ENCODE results near the gene LRRC37B. TPM values are rescaled to one million over a fixed set of nuclear protein-coding genes. Genes with fewer than 3 reads are reported as not detected.
"Not testable (repeated sequence)": the region's sequence is repeated elsewhere in the genome, so short reads cannot be mapped to it uniquely, and the experiment has no call there.

The LRRC37B gene
- total RNA-seq, 3 donors from 2014 or later (not counting 1 experiment from before 2014, with no cell fraction given), result 46.6 to 64.8 (median 57.1) TPM

DNA sequence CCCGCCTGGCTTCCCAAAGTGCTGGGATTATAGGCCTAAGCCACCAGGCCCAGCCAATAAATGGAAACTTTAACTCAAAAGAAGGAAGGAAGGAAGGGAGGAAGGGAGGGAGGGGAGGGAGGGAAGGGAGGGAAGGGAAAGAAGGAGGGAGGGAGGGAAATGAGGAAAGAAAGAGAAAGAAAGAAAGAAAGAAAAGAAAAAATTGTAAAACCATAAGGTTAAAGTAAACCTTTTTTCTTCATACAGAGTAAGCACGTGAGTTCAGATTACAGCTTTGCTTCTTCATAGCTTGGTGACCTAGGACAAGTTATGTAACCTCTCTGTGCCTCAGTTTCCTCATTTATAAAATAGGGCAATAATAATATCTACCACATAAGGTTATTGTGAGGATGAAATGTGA lies 26.0 kb downstream of the LRRC37B start:
- H3K36me3 ChIP-seq (ENCODE audit: control insufficient read depth, insufficient read depth, low read length), result peaks cover 18% of the 10 kb centered on the region
- DNase-seq (no peak), ATAC-seq (no peak)
- H3K4me3 ChIP-seq (ENCODE audit: low read length), result no peak overlapping the region
- Mint-ChIP-seq H3K4me3 (no peak overlapping the region), H3K4me1 (no peaks in the 10 kb centered on the region), H3K27me3 (ENCODE audit: low read depth in 2 of 2) (no peaks in the 10 kb centered on the region), H3K27ac (no peak overlapping the region), H3K9me3 (no peaks in the 10 kb centered on the region), H3K36me3 (peaks cover 15% of the 10 kb centered on the region)
- intact Hi-C loops (cut with micrococcal nuclease), result no loop called here
- H3K27me3 ChIP-seq (ENCODE audit: control insufficient read depth, insufficient read depth, low read length), result no peaks in the 10 kb centered on the region
- H3K4me1 ChIP-seq (ENCODE audit: control insufficient read depth, insufficient read depth, low read length), result no peaks in the 10 kb centered on the region
- no peaks in the 10 kb centered on the region for H3K9me3 ChIP-seq (ENCODE audit: control insufficient read depth, insufficient read depth, low read length)
- WGBS (ENCODE audit: insufficient coverage), result 100% methylated on average over 1 of the region's 2 CpGs
- no peak overlapping the region for H3K27ac ChIP-seq (ENCODE audit: low read length)
- TF ChIP-seq, protein P1, sequence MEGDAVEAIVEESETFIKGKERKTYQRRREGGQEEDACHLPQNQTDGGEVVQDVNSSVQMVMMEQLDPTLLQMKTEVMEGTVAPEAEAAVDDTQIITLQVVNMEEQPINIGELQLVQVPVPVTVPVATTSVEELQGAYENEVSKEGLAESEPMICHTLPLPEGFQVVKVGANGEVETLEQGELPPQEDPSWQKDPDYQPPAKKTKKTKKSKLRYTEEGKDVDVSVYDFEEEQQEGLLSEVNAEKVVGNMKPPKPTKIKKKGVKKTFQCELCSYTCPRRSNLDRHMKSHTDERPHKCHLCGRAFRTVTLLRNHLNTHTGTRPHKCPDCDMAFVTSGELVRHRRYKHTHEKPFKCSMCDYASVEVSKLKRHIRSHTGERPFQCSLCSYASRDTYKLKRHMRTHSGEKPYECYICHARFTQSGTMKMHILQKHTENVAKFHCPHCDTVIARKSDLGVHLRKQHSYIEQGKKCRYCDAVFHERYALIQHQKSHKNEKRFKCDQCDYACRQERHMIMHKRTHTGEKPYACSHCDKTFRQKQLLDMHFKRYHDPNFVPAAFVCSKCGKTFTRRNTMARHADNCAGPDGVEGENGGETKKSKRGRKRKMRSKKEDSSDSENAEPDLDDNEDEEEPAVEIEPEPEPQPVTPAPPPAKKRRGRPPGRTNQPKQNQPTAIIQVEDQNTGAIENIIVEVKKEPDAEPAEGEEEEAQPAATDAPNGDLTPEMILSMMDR (IDR thresholded peaks at IDR 0.05), result no peak

DNA sequence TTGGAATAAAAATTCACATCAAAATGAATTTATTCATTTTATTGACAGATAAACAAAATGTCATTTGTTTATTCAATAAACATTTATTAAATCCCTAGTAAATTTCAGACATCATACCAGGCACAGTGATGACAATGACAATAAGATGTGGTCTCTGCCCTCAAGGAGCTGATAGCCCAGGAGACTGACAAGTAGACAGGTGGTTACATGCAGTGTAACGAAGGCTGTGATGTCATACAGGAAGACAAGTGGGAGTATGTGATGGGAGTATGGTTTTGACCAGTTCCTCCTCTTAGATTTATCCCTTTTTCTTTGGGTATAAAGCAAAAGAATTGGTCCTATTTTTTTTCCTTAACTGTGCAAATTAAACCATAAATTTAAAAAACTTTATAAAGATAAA lies 26.6 kb downstream of the LRRC37B start:
- DNase-seq; H3K27ac Mint-ChIP-seq; intact Hi-C loops (cut with micrococcal nuclease); H3K27ac ChIP-seq (ENCODE audit: low read length); H3K9me3 Mint-ChIP-seq; H3K27me3 Mint-ChIP-seq (ENCODE audit: low read depth in 2 of 2); ATAC-seq; H3K4me3 ChIP-seq (ENCODE audit: low read length); H3K27me3 ChIP-seq (ENCODE audit: control insufficient read depth, insufficient read depth, low read length); H3K4me3 Mint-ChIP-seq; H3K9me3 ChIP-seq (ENCODE audit: control insufficient read depth, insufficient read depth, low read length); H3K4me1 Mint-ChIP-seq; H3K4me1 ChIP-seq (ENCODE audit: control insufficient read depth, insufficient read depth, low read length): not testable (repeated sequence)
- H3K36me3 ChIP-seq (ENCODE audit: control insufficient read depth, insufficient read depth, low read length), result peaks cover 18% of the 10 kb centered on the region
- H3K36me3 Mint-ChIP-seq, result peaks cover 15% of the 10 kb centered on the region
- WGBS (ENCODE audit: insufficient coverage), result no CpG with 5 or more reads among the region's 1 CpG

DNA sequence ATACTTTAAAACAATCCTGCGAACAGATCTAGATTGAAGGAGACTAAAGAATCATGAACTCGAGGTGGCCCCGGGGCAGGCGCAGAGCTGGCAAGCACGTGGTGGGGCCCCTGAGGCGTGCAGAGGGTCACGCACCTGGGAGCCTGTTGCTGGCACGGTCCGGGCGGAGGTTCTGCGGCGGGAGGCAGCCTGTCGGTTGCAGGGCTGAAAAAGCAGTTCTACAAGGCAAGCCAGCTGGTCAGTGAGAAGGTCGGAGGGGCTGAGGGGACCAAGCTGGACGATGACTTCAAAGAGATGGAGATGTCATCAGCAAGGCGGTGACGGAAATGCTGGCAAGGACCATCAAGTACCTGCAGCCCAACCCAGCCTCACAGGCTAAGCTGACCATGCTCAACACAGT lies 33.1 kb downstream of the LRRC37B start:
- H3K27me3 ChIP-seq (ENCODE audit: control insufficient read depth, insufficient read depth, low read length); H3K4me1 ChIP-seq (ENCODE audit: control insufficient read depth, insufficient read depth, low read length); H3K27ac Mint-ChIP-seq; H3K9me3 Mint-ChIP-seq; H3K27me3 Mint-ChIP-seq (ENCODE audit: low read depth in 2 of 2); intact Hi-C loops (cut with micrococcal nuclease); H3K27ac ChIP-seq (ENCODE audit: low read length); H3K4me1 Mint-ChIP-seq; DNase-seq; H3K4me3 ChIP-seq (ENCODE audit: low read length); H3K4me3 Mint-ChIP-seq; ATAC-seq; H3K9me3 ChIP-seq (ENCODE audit: control insufficient read depth, insufficient read depth, low read length): not testable (repeated sequence)
- WGBS (ENCODE audit: insufficient coverage), result 96% methylated on average over 17 of the region's 17 CpGs
- peaks cover 15% of the 10 kb centered on the region for H3K36me3 Mint-ChIP-seq
- peaks cover 21% of the 10 kb centered on the region for H3K36me3 ChIP-seq (ENCODE audit: control insufficient read depth, insufficient read depth, low read length)

DNA sequence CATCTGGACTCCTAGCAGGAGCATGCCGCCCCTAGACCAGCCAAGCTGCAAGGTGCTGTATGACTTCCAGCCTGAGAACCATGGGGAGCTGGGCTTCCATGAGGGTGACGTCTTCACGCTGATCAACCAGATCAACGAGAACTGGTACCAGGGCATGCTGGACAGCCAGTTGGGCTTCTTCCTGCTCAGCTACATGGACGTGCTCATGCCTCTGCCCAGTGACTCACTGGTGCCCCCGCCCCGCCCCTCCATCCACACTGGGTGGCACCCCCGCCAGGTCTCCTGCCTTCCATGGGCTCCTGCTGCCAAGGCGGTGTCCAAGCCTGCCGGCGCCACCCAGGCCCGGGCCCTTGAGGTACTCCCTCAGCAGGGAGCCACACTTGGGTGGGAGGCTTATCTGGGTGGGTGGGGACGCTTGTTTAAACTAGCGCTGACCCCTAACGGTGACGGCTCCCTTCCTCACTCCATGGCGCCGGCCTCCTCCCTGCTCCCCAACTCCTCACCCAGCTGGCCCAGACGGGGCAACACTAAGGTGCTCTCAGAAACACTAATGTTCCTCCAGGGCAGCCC lies 34.2 kb downstream of the LRRC37B start:
- not testable (repeated sequence) for ATAC-seq, H3K4me1 Mint-ChIP-seq

DNA sequence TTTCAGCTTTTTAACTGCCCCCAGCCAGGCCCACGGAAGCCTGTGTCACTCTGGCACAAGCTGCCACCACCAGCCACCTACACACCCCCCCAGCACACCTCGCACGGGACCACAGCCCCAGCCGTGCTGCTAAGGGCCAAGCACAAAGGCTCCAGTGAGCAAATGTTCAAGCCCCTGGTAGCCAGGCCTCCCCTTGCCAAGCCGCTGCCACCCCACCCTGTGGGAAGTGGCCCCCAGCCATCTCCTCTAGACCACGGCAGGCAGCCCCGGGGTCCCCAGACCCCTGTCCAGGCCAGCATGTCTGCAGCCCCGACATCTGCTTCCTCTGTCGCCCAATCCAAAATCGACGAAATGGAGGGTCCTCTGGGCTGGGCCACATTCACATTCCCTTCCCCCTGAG lies 35.1 kb downstream of the LRRC37B start:
- WGBS (ENCODE audit: insufficient coverage), result 96% methylated on average over 6 of the region's 11 CpGs
- H3K36me3 ChIP-seq (ENCODE audit: control insufficient read depth, insufficient read depth, low read length); H3K27ac ChIP-seq (ENCODE audit: low read length); H3K4me3 ChIP-seq (ENCODE audit: low read length); H3K4me3 Mint-ChIP-seq; H3K36me3 Mint-ChIP-seq; H3K27me3 Mint-ChIP-seq (ENCODE audit: low read depth in 2 of 2); intact Hi-C loops (cut with micrococcal nuclease); H3K9me3 ChIP-seq (ENCODE audit: control insufficient read depth, insufficient read depth, low read length); H3K4me1 Mint-ChIP-seq; H3K4me1 ChIP-seq (ENCODE audit: control insufficient read depth, insufficient read depth, low read length); H3K9me3 Mint-ChIP-seq; ATAC-seq; H3K27ac Mint-ChIP-seq; H3K27me3 ChIP-seq (ENCODE audit: control insufficient read depth, insufficient read depth, low read length); DNase-seq: not testable (repeated sequence)

More for the DNA sequence above, 34.2 kb downstream of the LRRC37B start:
- H3K27me3 Mint-ChIP-seq (ENCODE audit: low read depth in 2 of 2); H3K9me3 ChIP-seq (ENCODE audit: control insufficient read depth, insufficient read depth, low read length); H3K4me1 ChIP-seq (ENCODE audit: control insufficient read depth, insufficient read depth, low read length); H3K4me3 ChIP-seq (ENCODE audit: low read length); H3K27me3 ChIP-seq (ENCODE audit: control insufficient read depth, insufficient read depth, low read length); H3K9me3 Mint-ChIP-seq; intact Hi-C loops (cut with micrococcal nuclease); H3K4me3 Mint-ChIP-seq; H3K27ac ChIP-seq (ENCODE audit: low read length); H3K27ac Mint-ChIP-seq; DNase-seq: not testable (repeated sequence)
- H3K36me3 Mint-ChIP-seq, result peaks cover 13% of the 10 kb centered on the region
- peaks cover 13% of the 10 kb centered on the region for H3K36me3 ChIP-seq (ENCODE audit: control insufficient read depth, insufficient read depth, low read length)
- 97% methylated on average over 19 of the region's 19 CpGs for WGBS (ENCODE audit: insufficient coverage)

DNA sequence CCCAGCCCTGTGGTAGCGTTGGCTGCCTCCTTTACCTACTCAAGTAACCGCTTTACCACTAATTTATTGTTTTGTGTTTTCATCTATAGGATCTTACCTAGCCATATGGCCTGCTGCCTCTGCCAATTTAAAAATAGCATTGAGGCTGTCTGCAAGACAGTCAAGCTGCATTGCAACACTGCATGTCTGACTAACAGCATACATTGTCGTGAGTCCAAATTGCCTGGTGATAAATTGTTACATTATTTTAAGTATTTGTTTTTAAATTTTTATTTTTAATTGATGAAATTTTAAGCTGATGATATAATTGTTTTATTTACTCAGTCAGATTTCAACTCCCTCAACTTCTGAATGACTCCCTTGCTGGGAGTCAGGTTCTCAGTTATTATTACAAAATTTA lies 38.4 kb downstream of the LRRC37B start:
- H3K36me3 Mint-ChIP-seq; H3K9me3 Mint-ChIP-seq; H3K4me3 Mint-ChIP-seq; intact Hi-C loops (cut with micrococcal nuclease); ATAC-seq; H3K4me1 ChIP-seq (ENCODE audit: control insufficient read depth, insufficient read depth, low read length); H3K4me1 Mint-ChIP-seq; H3K27ac ChIP-seq (ENCODE audit: low read length); H3K27me3 ChIP-seq (ENCODE audit: control insufficient read depth, insufficient read depth, low read length); H3K36me3 ChIP-seq (ENCODE audit: control insufficient read depth, insufficient read depth, low read length); H3K27ac Mint-ChIP-seq; H3K27me3 Mint-ChIP-seq (ENCODE audit: low read depth in 2 of 2); H3K4me3 ChIP-seq (ENCODE audit: low read length); H3K9me3 ChIP-seq (ENCODE audit: control insufficient read depth, insufficient read depth, low read length); DNase-seq: not testable (repeated sequence)
- WGBS (ENCODE audit: insufficient coverage), result 95% methylated on average over 2 of the region's 3 CpGs

DNA sequence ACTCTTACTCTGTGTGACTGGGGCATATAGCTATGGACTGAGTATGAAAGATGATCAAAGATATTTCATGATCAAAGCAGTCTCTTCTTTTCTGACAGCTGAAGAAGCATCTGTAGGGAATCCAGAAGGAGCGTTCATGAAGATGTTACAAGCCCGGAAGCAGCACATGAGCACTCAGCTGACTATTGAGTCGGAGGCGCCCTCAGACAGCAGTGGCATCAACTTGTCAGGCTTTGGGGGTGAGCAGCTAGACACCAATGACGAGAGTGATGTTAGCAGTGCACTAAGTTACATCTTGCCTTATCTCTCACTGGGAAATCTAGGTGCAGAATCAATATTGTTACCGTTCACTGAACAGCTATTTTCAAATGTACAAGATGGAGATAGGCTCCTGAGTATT lies 40.5 kb downstream of the LRRC37B start:
- 99% methylated on average over 5 of the region's 6 CpGs for WGBS (ENCODE audit: insufficient coverage)
- H3K27me3 Mint-ChIP-seq (ENCODE audit: low read depth in 2 of 2); H3K36me3 ChIP-seq (ENCODE audit: control insufficient read depth, insufficient read depth, low read length); H3K4me3 ChIP-seq (ENCODE audit: low read length); H3K4me1 Mint-ChIP-seq; H3K9me3 Mint-ChIP-seq; H3K9me3 ChIP-seq (ENCODE audit: control insufficient read depth, insufficient read depth, low read length); H3K36me3 Mint-ChIP-seq; H3K4me1 ChIP-seq (ENCODE audit: control insufficient read depth, insufficient read depth, low read length); H3K4me3 Mint-ChIP-seq; H3K27ac ChIP-seq (ENCODE audit: low read length); intact Hi-C loops (cut with micrococcal nuclease); H3K27me3 ChIP-seq (ENCODE audit: control insufficient read depth, insufficient read depth, low read length); DNase-seq; H3K27ac Mint-ChIP-seq; ATAC-seq: not testable (repeated sequence)
